SU-DHL-6 (cell line): Measurements from ENCODE around the gene ZNF337.
"Not testable (repeated sequence)": the region's sequence is repeated elsewhere in the genome, so short reads cannot be mapped to it uniquely, and the experiment has no call there.

Experiments used
- H2AFZ ChIP-seq: fragments of 200-600 bp; sonication (generic); 2 replicates; pipeline ENCODE4 v1.6.1; 2014; ENCODE audit warnings: low read depth, mild to moderate bottlenecking, moderate library complexity, mixed read lengths, antibody characterized with exemption, low read length; ENCODE audit not compliant: severe bottlenecking
- H3F3A ChIP-seq: fragments of 200-600 bp; shearing (Covaris generic); 2 replicates; pipeline ENCODE4 v1.6.0; 2016; ENCODE audit warnings: antibody characterized with exemption, mild to moderate bottlenecking; ENCODE audit not compliant: insufficient read depth
- H3K27ac ChIP-seq: fragments of 200-600 bp; sonication (generic); 2 replicates; pipeline ENCODE4 v1.5.1; 2016; ENCODE audit warnings: low read depth, mild to moderate bottlenecking, low read length, moderate library complexity, mixed read lengths
- H3K27me3 ChIP-seq: fragments of 200-600 bp; sonication (generic), shearing (Covaris generic); 2 replicates; pipeline ENCODE4 v1.6.0; 2014; ENCODE audit warnings: mild to moderate bottlenecking, low read length
- H3K36me3 ChIP-seq: fragments of 200-600 bp; sonication (generic); 2 replicates; pipeline ENCODE4 v1.6.1; 2014; ENCODE audit warnings: mild to moderate bottlenecking, low read length, mixed read lengths
- H3K4me2 ChIP-seq: fragments of 300-600, 200-600 bp; shearing (Covaris generic), sonication (generic); 2 replicates; pipeline ENCODE4 v1.6.0; 2014; ENCODE audit warnings: low read length, low read depth, mild to moderate bottlenecking; ENCODE audit not compliant: poor library complexity, severe bottlenecking
- H3K4me3 ChIP-seq: fragments of 200-600 bp; sonication (generic); 2 replicates; pipeline ENCODE4 v1.5.1; 2014; ENCODE audit warnings: antibody characterized with exemption, low read length, mild to moderate bottlenecking, mixed read lengths; ENCODE audit not compliant: insufficient read depth, poor library complexity, severe bottlenecking
- H3K79me2 ChIP-seq: fragments of 200-600 bp; sonication (generic); 2 replicates; pipeline ENCODE4 v1.6.1; 2014; ENCODE audit warnings: mild to moderate bottlenecking, low read length, moderate library complexity; ENCODE audit not compliant: insufficient read depth
- H3K9ac ChIP-seq: fragments of 200-600 bp; sonication (generic); 2 replicates; pipeline ENCODE4 v1.7.0; 2014; ENCODE audit warnings: mild to moderate bottlenecking, low read length
- H3K9me2 ChIP-seq: fragments of 200-600 bp; sonication (generic); replicated peaks from 2 replicates; pipeline ENCODE4 v1.6.1; 2014; ENCODE audit warnings: low read length; ENCODE audit not compliant: insufficient read depth
- H3K9me3 ChIP-seq: fragments of 200-600 bp; sonication (generic); 2 replicates; pipeline ENCODE4 v1.6.1; 2014; ENCODE audit warnings: low read length, mixed read lengths; ENCODE audit not compliant: insufficient read depth
- H4K20me1 ChIP-seq: fragments of 200-600 bp; sonication (generic); 2 replicates; pipeline ENCODE4 v1.6.1; 2014; ENCODE audit warnings: low read depth, mild to moderate bottlenecking, antibody characterized with exemption, low read length, moderate library complexity, mixed read lengths
- CTCF ChIP-seq: fragments of 200-600 bp; sonication (generic); IDR thresholded peaks from one replicate; pipeline ENCODE4 v1.5.1; 2017; ENCODE audit warnings: antibody characterized with exemption, mild to moderate bottlenecking, low read length, moderate library complexity; ENCODE audit not compliant: insufficient read depth, poor library complexity, severe bottlenecking
- EZH2phosphoT487 ChIP-seq: fragments of 200-600 bp; sonication (generic), shearing (Covaris generic); conservative IDR thresholded peaks from 2 replicates; pipeline ENCODE4 v1.6.1; 2018; ENCODE audit warnings: mild to moderate bottlenecking, antibody characterized with exemption, low read length, moderate library complexity, mixed read lengths

ZNF337 gene

GRCh38 chr20:25685276-25686080 lies 11.2 kb downstream of the ZNF337 start:
- H3K27ac ChIP-seq = no peak overlapping the region
- H4K20me1 ChIP-seq = no peaks in the 10 kb centered on the region
- no peaks in the 10 kb centered on the region for H3K9me3 ChIP-seq
- H3F3A ChIP-seq = no peaks in the 10 kb centered on the region
- H2AFZ ChIP-seq = no peak overlapping the region
- no peaks in the 10 kb centered on the region for H3K36me3 ChIP-seq
- H3K4me2 ChIP-seq = no peak overlapping the region
- no peak overlapping the region for H3K9ac ChIP-seq
- no peaks in the 10 kb centered on the region for H3K27me3 ChIP-seq
- H3K9me2 ChIP-seq = no peaks in the 10 kb centered on the region
- H3K4me3 ChIP-seq = no peak overlapping the region
- no peaks in the 10 kb centered on the region for H3K79me2 ChIP-seq
- TF ChIP-seq EZH2phosphoT487 (no peak), CTCF (no peak)

- H3F3A ChIP-seq, H3K9me2 ChIP-seq, H3K9me3 ChIP-seq, H3K27me3 ChIP-seq, H3K4me2 ChIP-seq, H4K20me1 ChIP-seq, H3K27ac ChIP-seq, H3K9ac ChIP-seq, H3K79me2 ChIP-seq, H3K4me3 ChIP-seq, H2AFZ ChIP-seq, H3K36me3 ChIP-seq: not testable (repeated sequence)
These were observed 12.8 kb downstream of the ZNF337 start for GRCh38 chr20:25683826-25684225.

GRCh38 chr20:25683050-25683449 lies 13.6 kb downstream of the ZNF337 start:
- Histone ChIP-seq H3K27me3 (no peaks in the 10 kb centered on the region), H3K79me2 (no peaks in the 10 kb centered on the region), H3K9me2 (no peaks in the 10 kb centered on the region), H3K9ac (no peak overlapping the region), H3F3A (peaks cover 4% of the 10 kb centered on the region; the same call in 1 of the 2 replicates), H3K36me3 (peaks cover 11% of the 10 kb centered on the region; the same call in 1 of the 2 replicates), H2AFZ (no peak overlapping the region), H3K9me3 (no peaks in the 10 kb centered on the region), H4K20me1 (no peaks in the 10 kb centered on the region), H3K4me2 (no peak overlapping the region), H3K27ac (no peak overlapping the region), H3K4me3 (no peak overlapping the region)
- TF ChIP-seq CTCF = no peak
- no peak for TF ChIP-seq EZH2phosphoT487

- H3K9ac ChIP-seq = no peak overlapping the region
- H3K9me2 ChIP-seq = no peaks in the 10 kb centered on the region
- no peak overlapping the region for H2AFZ ChIP-seq
- no peak overlapping the region for H3K27ac ChIP-seq
- no peaks in the 10 kb centered on the region for H3K9me3 ChIP-seq
- H3K27me3 ChIP-seq = no peaks in the 10 kb centered on the region
- H3K4me2 ChIP-seq = no peak overlapping the region
- no peaks in the 10 kb centered on the region for H4K20me1 ChIP-seq
- no peak for TF ChIP-seq CTCF
- no peak for TF ChIP-seq EZH2phosphoT487
- no peaks in the 10 kb centered on the region for H3K79me2 ChIP-seq
- peaks cover 4% of the 10 kb centered on the region; the same call in 1 of the 2 replicates for H3F3A ChIP-seq
- no peak overlapping the region for H3K4me3 ChIP-seq
- H3K36me3 ChIP-seq = peaks cover 16% of the 10 kb centered on the region; the same call in 1 of the 2 replicates
These were observed 20.4 kb downstream of the ZNF337 start for GRCh38 chr20:25676164-25676809.
